HG03575 (cell line): ENCODE results near the gene OR5C1.

Source experiments
- ATAC-seq: cut with Tn5 transposase; IDR thresholded peaks from one replicate; pipeline ENCODE4 v1.9.1; 2021; ENCODE audit not compliant: unreplicated experiment, insufficient number of reproducible peaks, low FRiP score; ENCODE audit errors: extremely low read depth

The OR5C1 gene

DNA sequence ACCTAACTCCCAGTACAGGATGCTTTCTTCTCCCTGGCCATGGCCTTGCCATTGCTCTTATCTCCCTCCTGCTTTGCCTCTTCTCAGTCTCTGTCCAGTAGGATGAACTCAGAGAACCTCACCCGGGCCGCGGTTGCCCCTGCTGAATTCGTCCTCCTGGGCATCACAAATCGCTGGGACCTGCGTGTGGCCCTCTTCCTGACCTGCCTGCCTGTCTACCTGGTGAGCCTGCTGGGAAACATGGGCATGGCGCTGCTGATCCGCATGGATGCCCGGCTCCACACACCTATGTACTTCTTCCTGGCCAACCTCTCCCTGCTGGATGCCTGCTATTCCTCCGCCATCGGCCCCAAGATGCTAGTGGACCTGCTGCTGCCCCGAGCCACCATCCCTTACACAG is at the start of gene OR5C1:
Gene OR5C1 (plus strand): TSS at position 103 of the 400 bp plus-strand sequence. CDS start 0 bp downstream, at position 103.
- no peak for ATAC-seq

DNA sequence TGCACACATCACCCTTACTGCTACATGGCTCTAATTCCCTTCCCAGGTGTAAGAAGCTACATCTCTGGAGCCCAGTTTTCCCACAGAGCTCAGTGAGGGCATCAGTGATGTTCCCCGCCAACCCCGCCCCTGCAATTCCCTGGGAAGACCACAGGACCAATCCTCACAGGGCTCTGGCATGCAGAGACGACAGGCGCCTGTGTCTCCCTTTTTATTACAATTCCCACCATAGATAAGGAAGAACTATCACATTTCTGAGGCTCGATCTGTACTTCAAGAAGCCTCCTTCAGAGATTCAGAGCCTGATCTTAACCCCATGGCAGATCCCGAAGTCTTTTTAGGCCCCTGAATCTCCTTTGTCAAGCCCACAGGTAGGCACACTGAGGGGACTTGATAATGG is 46.7 kb upstream of the OR5C1 start, which contains the start of gene OR1L6:
Gene OR1L6 (plus strand): TSS at position 301 of the 400 bp plus-strand sequence. CDS start 7,545 bp downstream, outside the sequence.
- ATAC-seq: no peak

DNA sequence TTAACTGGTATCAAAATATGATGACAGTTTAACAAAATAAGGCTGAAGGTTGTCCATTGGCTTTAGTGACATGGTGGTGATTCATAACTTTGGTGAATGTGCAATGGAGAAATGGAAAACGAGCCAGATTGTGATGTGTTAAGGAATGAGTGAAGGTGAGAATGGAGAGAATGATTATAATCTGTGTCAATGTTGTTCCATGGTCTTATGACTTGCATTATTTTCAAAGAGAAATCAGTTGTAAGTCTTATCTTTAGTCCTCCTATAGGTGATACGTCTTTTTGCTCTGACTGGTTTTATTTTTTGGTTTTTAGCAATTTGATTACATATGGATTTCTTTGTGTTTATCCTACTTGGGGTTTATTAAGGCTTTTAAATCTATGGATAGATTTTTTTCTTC is 33.9 kb upstream of the OR5C1 start:
- ATAC-seq: no peak

DNA sequence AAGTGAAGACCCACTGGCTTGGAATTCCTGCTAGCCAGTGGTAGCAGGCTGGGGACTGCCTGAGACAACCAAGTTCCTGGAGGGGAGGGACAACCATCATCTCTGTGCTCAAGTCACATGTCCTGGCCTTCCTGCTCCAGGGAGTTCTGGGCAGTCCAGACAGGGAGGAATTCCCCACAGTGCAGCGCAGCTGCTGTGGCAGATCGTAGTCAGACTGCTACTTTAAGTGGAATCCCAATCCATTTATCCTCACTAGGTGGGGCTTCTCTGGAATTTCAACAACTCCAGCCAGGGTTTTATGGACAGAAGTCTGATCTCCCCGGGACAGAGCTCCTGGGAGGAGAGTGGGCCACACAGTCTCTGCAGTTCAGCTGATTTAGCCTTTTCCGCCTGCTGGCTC is 20.9 kb upstream of the OR5C1 start:
- no peak for ATAC-seq

DNA sequence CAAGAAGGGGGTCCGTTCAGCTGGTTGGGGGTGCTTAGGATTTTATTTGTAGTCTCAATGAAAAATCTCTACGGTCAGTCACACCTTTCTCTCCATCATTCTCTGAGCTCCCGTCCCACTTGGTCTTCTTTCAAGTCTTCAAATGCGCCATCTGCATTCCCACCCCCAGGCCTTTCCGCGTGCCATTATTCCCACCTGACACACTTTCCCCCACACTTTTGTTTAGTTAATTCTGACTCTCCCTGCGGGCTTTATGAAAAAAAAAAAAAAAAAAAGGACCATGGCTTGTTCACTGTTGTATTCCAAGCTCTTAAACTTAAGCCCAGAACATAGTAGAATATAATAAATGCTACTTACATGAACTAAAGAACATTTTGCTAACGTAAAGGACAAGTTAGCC is 11.7 kb upstream of the OR5C1 start:
- no peak for ATAC-seq

DNA sequence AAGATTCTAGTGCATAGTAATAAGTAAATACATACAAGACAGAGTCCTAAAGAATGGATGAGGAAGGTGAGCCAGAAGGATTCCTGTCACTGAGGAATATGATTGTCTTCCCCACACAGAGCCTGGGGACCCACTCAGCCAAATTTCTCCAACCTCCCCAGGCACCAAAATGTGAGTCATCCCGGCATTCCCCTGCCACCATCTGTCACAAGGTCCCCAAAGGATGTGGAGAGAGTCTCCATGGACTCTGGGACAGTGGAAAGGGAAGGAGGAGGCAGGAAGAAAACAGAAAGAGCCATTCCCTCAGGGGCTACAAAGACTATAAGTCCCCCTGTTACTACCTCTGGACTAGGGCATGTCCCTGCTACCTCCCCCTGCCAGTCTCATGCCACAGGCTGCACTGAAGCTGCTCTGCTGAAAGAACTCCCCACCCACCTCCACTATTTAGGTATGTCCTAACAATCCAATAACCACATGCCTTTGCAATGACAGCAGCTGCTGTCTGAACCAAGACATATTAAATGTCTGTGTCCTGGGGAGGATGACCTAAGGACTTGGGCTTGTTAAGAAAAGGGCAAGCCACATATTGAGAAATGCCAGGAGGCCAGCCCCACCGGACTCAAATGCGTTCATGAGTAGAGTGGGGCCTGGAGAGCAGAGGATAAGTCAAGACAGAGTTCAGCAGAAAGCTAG is 10.7 kb upstream of the OR5C1 start:
- no peak for ATAC-seq

DNA sequence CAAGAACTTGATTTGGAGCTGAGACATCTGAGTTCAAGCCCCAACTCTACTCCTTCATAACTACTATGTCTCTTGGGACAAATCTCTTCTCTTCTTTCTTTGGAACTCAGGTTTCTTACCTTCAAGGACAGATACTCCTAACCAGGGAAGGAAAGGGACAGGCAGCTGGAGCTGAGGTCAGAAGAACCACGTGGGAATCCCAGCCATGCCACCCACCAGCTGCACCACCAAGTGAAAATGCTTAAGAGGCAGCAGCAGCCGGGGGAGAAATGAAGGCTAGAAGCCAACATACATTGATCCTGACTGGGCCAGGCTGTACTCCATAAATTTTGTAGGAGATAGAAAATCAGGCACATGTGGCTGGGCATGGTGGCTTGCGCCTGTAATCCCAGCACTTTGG is 9.6 kb upstream of the OR5C1 start:
- ATAC-seq: no peak

DNA sequence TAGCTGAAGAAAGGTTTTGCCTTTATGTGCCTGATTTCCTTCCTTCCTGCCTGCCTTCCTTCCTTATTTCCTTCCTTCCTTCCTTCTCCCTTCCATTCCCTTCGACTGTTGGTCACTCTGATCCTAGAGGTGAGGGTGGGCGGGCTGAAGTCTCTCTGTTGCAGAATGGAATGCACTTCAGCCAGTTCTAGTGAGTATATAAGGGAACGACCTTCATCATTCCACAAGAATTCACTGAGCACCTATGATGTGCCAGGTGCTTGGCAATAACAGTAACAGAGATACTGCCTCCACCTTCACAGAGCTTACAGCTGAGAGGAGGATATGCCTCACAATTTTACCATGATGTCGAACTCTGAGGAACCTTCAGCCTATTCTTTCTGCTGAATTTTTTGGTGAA is 8.7 kb upstream of the OR5C1 start:
- ATAC-seq: no peak

DNA sequence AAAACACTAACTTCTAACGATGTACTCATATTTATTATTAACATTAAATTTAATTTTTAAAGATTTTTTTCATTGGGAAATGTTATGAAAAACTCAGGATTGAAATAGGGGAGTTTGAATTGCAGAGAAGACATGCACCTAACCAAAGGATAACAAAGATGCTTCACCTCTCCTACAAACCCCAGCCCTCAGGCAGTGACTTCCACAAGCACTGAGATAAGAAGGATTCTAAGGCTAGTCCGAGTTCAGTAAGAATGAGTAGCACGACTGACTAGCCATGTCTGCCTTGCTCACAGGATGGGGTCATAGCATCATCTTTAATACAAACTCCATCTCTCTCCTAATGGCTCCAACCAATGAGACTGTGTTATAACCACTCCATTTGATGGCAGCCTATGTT is 7.1 kb upstream of the OR5C1 start:
- no peak for ATAC-seq

DNA sequence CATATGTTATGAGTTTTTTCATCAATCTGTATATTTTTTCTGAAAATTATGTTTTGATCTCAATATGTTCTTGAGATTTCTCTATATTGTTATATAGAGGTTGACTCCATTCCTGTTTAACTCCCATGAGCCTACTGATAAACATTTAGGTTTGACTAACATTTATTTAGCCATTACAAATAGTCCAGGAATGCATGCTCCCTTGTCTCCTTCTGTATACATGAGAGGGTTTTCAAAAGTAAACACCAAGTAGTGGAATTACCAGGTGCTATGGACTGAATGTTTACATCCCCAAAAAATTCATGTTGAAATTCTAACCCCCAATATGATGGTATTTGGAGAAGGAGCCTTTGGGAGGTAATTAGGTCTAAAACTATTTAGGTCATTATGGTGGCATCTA is 3.5 kb upstream of the OR5C1 start:
- ATAC-seq: no peak

DNA sequence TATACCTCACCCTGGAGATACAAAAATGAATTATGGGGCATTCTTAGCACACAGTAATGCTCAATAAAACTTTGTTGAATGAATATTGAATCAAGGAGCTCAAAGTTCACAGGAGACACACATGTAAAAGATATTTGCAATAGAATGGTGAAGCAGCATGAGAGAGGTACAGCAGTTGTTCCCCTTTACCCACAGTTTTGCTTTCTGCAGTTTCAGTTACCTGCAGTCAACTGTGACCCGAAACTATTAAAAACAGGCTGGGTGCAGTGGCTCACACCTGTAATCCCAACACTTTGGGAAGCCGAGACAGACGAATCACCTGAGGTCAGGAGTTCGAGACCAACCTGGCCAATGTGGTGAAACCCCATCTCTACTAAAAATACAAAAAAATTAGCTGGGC is 2.4 kb upstream of the OR5C1 start:
- ATAC-seq: no peak

DNA sequence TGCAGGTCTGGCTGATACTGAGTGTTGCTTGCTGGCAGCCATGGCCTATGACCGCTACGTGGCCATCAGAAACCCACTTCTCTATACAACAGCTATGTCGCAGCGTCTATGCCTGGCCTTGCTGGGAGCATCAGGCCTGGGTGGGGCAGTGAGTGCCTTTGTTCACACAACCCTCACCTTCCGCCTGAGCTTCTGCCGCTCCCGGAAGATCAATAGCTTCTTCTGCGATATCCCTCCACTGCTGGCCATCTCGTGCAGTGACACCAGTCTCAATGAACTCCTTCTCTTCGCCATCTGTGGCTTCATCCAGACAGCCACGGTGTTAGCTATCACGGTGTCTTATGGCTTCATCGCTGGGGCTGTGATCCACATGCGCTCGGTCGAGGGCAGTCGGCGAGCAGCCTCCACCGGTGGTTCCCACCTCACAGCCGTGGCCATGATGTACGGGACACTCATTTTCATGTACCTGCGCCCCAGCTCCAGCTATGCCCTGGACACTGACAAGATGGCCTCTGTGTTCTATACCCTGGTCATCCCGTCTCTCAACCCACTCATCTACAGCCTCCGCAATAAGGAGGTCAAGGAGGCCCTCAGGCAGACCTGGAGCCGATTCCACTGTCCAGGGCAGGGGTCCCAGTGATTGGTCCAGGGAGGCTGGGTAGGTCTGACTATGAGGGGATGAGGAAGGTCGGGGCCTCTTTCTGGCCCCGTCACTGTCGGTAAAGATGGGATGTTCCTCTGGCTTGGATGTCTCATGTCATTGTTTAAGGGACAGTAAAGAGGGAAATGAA is 718 bp downstream of the OR5C1 start:
- no peak for ATAC-seq

DNA sequence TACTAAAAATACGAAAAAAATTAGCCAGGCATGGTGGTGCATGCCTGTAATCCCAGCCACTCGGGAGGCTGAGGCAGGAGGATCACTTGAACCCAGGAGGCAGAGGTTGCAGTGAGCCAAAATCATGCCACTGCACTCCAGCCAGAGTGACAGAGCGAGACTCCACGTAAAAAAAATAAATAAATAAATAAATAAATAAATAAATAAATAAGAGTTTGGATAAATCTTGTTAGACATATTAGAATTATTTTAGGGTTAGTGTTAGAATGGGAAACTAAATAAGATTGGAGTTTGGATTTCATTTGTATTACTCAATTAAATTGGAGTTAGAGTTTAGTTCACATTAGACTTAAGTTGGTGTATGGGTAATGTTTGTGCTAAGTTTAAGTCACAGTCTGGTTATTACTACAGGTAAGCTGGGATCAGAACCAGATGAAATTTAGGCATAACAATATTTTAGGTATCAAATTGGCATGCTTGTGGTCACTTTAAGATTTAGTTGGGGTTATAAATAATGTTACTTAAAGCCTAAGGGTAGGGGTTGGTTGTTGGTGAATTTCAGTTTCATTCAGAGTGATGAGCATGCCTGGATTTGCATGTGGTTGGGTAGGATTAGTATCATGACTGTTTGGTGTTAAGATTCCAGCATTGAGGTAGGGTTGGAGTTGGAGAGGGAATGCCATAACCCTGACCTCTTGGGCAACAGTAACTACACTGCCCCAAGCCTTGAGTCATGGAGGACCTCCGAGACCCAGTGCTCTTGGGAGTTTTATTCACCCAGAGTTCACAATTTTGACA is 3.3 kb downstream of the OR5C1 start:
- ATAC-seq: no peak

DNA sequence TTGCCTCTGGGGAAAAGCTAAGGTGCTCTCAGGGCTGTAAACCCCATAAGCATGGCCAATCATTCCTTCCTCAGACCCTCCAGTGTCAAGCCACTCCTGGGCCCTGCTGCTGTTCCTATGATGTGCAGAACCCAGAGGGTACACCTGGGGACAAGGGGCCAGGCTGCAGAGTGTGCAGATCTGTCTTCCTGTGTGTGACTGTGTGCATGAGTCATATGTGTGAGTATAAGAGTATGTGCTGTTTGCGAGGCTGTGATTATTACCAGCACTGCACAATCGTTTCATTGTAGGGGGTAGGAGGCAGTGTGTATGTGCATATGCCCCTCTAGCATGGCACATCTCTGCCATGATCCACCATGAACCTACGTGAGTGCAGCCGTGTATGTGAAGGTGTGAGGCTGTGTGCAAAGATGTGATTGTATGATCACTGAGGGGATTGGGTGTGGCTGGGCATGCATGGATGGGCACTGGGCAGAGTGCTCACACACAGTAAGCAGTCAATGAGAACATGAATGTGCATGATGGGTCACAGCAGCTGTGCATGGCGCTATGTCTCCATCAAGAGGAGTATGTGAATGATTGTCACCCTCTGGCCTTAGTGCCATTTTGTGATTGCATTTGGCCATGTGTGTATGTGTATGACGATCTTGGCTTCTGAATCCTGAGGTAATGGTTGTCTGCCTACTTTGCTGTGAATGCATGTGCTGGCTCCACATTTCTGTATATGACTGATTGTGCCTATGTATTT is 8.8 kb downstream of the OR5C1 start:
- no peak for ATAC-seq

DNA sequence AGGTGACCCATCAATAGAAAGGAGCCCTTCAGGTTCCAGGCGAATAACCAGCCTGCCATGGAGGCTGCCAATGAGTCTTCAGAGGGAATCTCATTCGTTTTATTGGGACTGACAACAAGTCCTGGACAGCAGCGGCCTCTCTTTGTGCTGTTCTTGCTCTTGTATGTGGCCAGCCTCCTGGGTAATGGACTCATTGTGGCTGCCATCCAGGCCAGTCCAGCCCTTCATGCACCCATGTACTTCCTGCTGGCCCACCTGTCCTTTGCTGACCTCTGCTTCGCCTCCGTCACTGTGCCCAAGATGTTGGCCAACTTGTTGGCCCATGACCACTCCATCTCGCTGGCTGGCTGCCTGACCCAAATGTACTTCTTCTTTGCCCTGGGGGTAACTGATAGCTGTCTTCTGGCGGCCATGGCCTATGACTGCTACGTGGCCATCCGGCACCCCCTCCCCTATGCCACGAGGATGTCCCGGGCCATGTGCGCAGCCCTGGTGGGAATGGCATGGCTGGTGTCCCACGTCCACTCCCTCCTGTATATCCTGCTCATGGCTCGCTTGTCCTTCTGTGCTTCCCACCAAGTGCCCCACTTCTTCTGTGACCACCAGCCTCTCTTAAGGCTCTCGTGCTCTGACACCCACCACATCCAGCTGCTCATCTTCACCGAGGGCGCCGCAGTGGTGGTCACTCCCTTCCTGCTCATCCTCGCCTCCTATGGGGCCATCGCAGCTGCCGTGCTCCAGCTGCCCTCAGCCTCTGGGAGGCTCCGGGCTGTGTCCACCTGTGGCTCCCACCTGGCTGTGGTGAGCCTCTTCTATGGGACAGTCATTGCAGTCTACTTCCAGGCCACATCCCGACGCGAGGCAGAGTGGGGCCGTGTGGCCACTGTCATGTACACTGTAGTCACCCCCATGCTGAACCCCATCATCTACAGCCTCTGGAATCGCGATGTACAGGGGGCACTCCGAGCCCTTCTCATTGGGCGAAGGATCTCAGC is 11.6 kb downstream of the OR5C1 start, which contains the start of gene OR1K1:
Gene OR1K1 (plus strand): TSS at position 58 of the 995 bp plus-strand sequence. CDS start 0 bp downstream, at position 58.
- no peak for ATAC-seq

DNA sequence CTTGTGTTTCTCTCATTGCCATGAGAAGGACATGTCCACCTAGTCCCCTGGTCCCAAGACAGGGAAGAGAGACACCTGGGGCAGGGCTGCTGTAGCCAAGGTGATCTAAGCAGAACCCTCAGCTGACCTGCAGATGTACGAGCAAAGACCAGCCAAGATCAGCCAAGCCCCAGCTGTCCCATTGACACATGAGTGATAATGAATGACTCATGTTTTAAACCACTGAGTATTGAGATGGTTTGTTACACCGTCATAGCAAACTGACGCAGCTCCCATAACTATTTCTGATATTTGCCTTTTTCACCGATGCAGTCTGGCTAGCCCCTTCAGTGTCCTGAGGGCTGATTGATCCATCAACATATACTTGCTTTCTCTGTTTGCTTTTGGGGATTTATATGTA is 17.9 kb downstream of the OR5C1 start:
- ATAC-seq: no peak

DNA sequence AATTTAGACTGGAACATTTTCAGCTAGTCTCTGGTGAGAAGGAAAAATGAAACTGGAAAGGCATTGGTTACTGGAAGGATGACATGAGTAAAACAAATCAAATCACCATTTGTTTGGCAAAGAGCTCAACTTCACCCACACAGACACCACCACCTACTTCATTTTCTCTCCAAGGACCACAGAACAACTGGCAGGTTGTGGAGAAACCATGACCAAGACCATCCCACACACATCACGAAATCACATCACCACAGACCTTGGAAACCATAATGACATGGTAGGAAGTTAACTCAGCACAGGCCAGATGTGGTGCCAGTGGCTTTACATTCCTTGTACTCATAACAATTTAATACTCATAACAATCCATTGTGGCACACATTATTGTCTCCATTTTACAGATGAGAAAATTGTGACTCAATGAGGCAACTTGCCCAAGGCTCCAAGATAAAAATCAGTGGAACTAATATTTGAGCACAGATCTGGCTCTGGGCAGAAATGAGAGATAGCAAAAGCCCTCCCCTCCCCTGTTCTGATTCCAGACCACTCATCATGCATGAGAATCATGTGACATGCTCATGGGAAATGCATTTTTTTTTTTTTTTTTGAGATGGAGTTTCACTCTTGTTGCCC is 18.7 kb downstream of the OR5C1 start:
- no peak for ATAC-seq
